ENCODE data around the gene FBRS.
A peak's percentile ranks its signal among the peaks of the same experiment; 100 is the strongest.

Gene FBRS

DNA sequence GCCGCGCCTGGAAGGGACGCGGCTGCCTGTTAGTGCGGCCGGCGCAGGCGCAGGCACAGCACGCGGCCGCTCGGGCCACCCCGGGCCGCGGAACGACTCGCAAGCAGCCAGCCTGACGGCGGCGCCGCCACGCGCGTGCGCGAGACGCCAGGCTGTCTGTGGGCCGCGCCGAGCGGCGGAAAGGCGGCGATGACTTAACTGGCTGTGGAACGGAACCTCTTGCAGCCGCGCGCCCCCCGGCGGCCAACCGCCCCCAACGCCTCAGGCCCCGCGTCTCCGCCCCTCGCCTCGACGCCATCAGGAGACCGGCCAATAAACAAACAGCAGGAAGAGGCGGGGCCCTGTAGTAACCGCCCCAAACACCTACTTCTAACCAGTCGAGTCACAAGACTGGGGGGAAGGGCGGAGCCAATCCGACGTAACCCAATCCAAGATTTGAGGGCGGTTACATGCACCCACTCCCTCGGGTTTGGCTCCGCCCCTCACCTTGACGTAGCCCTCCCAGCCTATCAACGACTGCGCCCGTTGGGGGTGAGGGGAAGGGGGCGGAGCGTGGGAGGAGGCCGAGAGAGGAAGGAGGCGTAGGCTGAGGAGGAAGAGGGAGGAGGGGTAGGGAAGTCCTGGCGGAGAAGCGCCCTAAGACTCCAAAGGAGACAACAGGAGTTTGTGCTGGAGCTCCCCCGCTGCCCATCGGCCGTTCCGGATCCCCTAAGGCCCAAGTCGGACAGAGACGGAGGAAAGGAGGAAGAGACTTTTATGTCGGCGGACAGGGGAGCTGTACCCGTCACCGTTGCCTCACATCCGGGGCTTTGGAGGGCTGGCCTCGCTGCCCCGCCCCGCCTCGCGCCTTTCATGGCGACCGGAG is at the start of gene FBRS (continued):
- TF ChIP-seq, protein P1, sequence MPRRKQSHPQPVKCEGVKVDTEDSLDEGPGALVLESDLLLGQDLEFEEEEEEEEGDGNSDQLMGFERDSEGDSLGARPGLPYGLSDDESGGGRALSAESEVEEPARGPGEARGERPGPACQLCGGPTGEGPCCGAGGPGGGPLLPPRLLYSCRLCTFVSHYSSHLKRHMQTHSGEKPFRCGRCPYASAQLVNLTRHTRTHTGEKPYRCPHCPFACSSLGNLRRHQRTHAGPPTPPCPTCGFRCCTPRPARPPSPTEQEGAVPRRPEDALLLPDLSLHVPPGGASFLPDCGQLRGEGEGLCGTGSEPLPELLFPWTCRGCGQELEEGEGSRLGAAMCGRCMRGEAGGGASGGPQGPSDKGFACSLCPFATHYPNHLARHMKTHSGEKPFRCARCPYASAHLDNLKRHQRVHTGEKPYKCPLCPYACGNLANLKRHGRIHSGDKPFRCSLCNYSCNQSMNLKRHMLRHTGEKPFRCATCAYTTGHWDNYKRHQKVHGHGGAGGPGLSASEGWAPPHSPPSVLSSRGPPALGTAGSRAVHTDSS (tag by site-specific recombination; IDR thresholded peaks at IDR 0.05) = peak; percentile 97
- TF ChIP-seq, protein P2, sequence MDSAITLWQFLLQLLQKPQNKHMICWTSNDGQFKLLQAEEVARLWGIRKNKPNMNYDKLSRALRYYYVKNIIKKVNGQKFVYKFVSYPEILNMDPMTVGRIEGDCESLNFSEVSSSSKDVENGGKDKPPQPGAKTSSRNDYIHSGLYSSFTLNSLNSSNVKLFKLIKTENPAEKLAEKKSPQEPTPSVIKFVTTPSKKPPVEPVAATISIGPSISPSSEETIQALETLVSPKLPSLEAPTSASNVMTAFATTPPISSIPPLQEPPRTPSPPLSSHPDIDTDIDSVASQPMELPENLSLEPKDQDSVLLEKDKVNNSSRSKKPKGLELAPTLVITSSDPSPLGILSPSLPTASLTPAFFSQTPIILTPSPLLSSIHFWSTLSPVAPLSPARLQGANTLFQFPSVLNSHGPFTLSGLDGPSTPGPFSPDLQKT (IDR thresholded peaks at IDR 0.05; ENCODE audit: borderline replicate concordance, low read depth, low read length) = no peak; the same call in 1 of the 2 replicates
- TF ChIP-seq ZNF302 (tag by site-specific recombination; IDR thresholded peaks at IDR 0.05; ENCODE audit: low read depth) (no peak), ZFP41 (tag by site-specific recombination; IDR thresholded peaks at IDR 0.05; ENCODE audit: borderline replicate concordance) (no peak)

DNA sequence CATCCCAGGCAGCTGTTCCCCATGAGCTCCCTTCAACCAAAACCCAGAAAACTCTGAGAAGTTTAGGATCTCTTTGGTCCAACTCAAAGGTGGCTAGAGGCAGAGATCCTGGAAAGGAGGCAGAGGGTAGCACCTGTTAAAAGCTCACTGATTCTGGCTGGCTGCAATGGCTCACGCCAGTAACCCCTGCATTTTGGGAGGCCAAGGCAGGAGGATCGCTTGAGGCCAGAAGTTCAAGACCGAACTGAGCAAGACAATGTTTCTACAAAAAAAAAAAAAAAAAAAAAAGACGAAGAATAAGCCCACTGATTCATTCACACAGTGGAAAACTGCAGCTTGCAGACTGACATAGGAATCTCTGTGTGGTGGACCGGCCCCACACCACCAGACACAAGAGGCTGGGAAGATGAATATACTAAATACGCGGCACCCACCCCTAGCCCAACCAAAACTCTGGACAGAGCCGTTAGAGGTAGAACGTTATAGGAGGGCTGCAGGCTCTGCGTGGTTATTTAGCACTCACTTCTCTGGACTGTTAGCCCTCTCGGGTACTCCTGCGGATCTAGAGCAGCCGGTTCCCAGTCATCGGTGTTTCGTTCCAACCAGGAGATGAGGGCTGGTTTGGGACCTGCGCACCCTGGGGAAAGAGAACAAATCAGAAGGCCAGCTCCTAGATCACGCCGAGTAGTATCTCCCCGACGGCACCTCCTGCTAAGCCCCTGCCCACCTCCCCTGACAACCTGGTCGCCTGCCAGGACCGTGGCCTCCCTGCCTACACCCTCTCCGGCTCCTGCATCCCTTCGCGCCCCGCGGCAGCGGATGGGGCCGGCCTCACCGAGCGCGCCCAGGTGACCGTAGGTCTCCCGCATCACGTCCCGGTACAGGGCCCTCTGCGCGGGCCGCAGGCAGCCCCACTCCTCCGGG is 49.0 kb upstream of the FBRS start:
- CTCF ChIA-PET = interaction anchor here (0.6 to 4.3 kb wide), 7 partner anchors 11 to 495 kb away, joined by 3 to 29 read pairs (median 4); partner anchors contain the start of genes DCTPP1 and ZNF764
- H3K27ac ChIP-seq (ENCODE audit: extremely low read depth, low read depth, low read length) = peak overlapping the region; percentile 96
- TF ChIP-seq, protein P3, sequence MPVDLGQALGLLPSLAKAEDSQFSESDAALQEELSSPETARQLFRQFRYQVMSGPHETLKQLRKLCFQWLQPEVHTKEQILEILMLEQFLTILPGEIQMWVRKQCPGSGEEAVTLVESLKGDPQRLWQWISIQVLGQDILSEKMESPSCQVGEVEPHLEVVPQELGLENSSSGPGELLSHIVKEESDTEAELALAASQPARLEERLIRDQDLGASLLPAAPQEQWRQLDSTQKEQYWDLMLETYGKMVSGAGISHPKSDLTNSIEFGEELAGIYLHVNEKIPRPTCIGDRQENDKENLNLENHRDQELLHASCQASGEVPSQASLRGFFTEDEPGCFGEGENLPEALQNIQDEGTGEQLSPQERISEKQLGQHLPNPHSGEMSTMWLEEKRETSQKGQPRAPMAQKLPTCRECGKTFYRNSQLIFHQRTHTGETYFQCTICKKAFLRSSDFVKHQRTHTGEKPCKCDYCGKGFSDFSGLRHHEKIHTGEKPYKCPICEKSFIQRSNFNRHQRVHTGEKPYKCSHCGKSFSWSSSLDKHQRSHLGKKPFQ (tag by site-specific recombination; IDR thresholded peaks at IDR 0.05) = no peak
- TF ChIP-seq, protein P4, sequence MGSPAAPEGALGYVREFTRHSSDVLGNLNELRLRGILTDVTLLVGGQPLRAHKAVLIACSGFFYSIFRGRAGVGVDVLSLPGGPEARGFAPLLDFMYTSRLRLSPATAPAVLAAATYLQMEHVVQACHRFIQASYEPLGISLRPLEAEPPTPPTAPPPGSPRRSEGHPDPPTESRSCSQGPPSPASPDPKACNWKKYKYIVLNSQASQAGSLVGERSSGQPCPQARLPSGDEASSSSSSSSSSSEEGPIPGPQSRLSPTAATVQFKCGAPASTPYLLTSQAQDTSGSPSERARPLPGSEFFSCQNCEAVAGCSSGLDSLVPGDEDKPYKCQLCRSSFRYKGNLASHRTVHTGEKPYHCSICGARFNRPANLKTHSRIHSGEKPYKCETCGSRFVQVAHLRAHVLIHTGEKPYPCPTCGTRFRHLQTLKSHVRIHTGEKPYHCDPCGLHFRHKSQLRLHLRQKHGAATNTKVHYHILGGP (tag by site-specific recombination; IDR thresholded peaks at IDR 0.05) = no peak
- no peak for TF ChIP-seq SCRT1 (tag by site-specific recombination; IDR thresholded peaks at IDR 0.05; ENCODE audit: borderline replicate concordance)
- TF ChIP-seq, protein P5, sequence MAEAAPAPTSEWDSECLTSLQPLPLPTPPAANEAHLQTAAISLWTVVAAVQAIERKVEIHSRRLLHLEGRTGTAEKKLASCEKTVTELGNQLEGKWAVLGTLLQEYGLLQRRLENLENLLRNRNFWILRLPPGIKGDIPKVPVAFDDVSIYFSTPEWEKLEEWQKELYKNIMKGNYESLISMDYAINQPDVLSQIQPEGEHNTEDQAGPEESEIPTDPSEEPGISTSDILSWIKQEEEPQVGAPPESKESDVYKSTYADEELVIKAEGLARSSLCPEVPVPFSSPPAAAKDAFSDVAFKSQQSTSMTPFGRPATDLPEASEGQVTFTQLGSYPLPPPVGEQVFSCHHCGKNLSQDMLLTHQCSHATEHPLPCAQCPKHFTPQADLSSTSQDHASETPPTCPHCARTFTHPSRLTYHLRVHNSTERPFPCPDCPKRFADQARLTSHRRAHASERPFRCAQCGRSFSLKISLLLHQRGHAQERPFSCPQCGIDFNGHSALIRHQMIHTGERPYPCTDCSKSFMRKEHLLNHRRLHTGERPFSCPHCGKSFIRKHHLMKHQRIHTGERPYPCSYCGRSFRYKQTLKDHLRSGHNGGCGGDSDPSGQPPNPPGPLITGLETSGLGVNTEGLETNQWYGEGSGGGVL (tag by site-specific recombination; IDR thresholded peaks at IDR 0.05) = peak; percentile 69
- TF ChIP-seq, protein P6, sequence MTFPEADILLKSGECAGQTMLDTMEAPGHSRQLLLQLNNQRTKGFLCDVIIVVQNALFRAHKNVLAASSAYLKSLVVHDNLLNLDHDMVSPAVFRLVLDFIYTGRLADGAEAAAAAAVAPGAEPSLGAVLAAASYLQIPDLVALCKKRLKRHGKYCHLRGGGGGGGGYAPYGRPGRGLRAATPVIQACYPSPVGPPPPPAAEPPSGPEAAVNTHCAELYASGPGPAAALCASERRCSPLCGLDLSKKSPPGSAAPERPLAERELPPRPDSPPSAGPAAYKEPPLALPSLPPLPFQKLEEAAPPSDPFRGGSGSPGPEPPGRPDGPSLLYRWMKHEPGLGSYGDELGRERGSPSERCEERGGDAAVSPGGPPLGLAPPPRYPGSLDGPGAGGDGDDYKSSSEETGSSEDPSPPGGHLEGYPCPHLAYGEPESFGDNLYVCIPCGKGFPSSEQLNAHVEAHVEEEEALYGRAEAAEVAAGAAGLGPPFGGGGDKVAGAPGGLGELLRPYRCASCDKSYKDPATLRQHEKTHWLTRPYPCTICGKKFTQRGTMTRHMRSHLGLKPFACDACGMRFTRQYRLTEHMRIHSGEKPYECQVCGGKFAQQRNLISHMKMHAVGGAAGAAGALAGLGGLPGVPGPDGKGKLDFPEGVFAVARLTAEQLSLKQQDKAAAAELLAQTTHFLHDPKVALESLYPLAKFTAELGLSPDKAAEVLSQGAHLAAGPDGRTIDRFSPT (tag by site-specific recombination; IDR thresholded peaks at IDR 0.05) = no peak
- TF ChIP-seq, protein P7, sequence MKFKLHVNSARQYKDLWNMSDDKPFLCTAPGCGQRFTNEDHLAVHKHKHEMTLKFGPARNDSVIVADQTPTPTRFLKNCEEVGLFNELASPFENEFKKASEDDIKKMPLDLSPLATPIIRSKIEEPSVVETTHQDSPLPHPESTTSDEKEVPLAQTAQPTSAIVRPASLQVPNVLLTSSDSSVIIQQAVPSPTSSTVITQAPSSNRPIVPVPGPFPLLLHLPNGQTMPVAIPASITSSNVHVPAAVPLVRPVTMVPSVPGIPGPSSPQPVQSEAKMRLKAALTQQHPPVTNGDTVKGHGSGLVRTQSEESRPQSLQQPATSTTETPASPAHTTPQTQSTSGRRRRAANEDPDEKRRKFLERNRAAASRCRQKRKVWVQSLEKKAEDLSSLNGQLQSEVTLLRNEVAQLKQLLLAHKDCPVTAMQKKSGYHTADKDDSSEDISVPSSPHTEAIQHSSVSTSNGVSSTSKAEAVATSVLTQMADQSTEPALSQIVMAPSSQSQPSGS (tag by site-specific recombination; IDR thresholded peaks at IDR 0.05; ENCODE audit: low read depth) = no peak
- TF ChIP-seq, protein P8, sequence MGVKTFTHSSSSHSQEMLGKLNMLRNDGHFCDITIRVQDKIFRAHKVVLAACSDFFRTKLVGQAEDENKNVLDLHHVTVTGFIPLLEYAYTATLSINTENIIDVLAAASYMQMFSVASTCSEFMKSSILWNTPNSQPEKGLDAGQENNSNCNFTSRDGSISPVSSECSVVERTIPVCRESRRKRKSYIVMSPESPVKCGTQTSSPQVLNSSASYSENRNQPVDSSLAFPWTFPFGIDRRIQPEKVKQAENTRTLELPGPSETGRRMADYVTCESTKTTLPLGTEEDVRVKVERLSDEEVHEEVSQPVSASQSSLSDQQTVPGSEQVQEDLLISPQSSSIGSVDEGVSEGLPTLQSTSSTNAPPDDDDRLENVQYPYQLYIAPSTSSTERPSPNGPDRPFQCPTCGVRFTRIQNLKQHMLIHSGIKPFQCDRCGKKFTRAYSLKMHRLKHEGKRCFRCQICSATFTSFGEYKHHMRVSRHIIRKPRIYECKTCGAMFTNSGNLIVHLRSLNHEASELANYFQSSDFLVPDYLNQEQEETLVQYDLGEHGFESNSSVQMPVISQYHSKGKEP (tag by site-specific recombination; IDR thresholded peaks at IDR 0.05) = no peak

More for the DNA sequence above, 49.0 kb upstream of the FBRS start:
- POLR2A ChIA-PET = interaction anchor here (0.6 to 2.6 kb wide), 24 partner anchors 8 to 785 kb away, joined by 3 to 18 read pairs (median 6); partner anchors contain the start of genes DCTPP1, FBRS, PRR14 and SRCAP
- Histone ChIP-seq H3K4me1 (ENCODE audit: control insufficient read depth, insufficient read depth, low read length) (no peaks in the 10 kb centered on the region), H3K9me3 (ENCODE audit: control insufficient read depth, insufficient read depth, low read depth, low read length) (no peaks in the 10 kb centered on the region), H3K36me3 (ENCODE audit: control insufficient read depth in 2 of 2, insufficient read depth in 1 of 2, low read length in 2 of 2) (peaks cover 30 to 47% of the 10 kb centered on the region in 2 experiments; a peak in 2 of 3 replicates), H3K4me3 (ENCODE audit: low read depth, low read length) (peak overlapping the region; percentile 81)

Data from HEK293 (cell line).